ENCODE results near the gene UNC119. TPM values are rescaled to one million over a fixed set of nuclear protein-coding genes. Genes with fewer than 3 reads are reported as not detected.

UNC119 gene
- total RNA-seq, 4 donors from 2014 or later = 17.5 to 28.7 (median 20.3) TPM

DNA sequence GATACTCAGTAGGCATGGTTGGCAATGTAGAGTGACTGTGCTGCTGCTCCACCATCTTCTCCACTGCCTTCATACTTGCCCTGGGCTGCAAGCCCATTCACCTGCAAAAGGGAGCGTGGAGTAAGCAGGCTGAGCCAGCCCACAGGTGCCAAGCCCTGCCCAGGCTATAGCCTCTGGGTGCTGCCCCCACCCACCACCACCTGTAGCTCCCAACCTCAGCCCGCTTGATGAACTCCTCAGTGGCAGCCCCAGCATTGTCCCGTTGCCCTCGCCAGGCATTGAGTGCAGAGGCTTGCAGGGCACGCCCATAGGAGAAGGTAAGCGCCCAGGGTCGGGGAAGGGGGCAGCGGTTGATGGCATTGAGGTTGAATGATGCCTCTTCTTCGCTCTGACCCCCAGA is 21.1 kb upstream of the UNC119 start:
- no peak overlapping the region for H3K27ac ChIP-seq
- H3K9me3 ChIP-seq = no peaks in the 10 kb centered on the region
- H3K4me1 ChIP-seq = peaks cover 0 to 52% (median 17%) of the 10 kb centered on the region in 3 donors
- WGBS, 2 donors (ENCODE audit: low coverage in 1 of 2) = 100% methylated on average over 1 of the region's 9 CpGs; no CpG with 5 or more reads in 1 of the 2 donors
- TF ChIP-seq POLR2A (IDR thresholded peaks at IDR 0.05) (no peak), POLR2AphosphoS5 (IDR thresholded peaks at IDR 0.05) (no peak), EP300 (IDR thresholded peaks at IDR 0.05) (no peak)
- H3K27me3 ChIP-seq = no peaks in the 10 kb centered on the region
- no peak for ATAC-seq
- peaks cover 0 to 5% of the 10 kb centered on the region in 2 donors for H3K36me3 ChIP-seq
- H3K4me3 ChIP-seq = no peak overlapping the region

DNA sequence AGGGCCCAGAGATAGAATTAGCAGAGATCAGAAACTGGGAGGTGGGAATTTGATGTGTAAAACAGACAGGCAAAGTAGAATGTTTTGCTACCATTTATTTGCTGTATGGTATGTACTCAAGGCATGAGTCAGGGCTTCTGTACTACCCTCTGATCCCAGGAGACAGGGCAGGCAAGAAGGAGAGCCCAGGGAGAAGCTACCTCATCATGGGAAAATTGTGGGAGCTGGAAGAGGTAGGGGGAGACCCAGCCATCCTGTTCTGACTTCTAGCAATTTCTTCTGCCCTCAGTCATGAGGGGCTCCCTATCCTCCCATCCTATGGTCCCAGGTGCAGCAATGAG is 20.6 kb upstream of the UNC119 start:
- ATAC-seq = no peak
- Histone ChIP-seq H3K27me3 (no peaks in the 10 kb centered on the region), H3K9me3 (no peaks in the 10 kb centered on the region), H3K4me1 (peaks cover 0 to 56% (median 17%) of the 10 kb centered on the region in 3 donors), H3K36me3 (peaks cover 0 to 5% of the 10 kb centered on the region in 2 donors), H3K27ac (no peak overlapping the region), H3K4me3 (no peak overlapping the region)
- TF ChIP-seq EP300 (IDR thresholded peaks at IDR 0.05) = no peak
- TF ChIP-seq POLR2AphosphoS5 (IDR thresholded peaks at IDR 0.05) = no peak
- TF ChIP-seq, protein P1, sequence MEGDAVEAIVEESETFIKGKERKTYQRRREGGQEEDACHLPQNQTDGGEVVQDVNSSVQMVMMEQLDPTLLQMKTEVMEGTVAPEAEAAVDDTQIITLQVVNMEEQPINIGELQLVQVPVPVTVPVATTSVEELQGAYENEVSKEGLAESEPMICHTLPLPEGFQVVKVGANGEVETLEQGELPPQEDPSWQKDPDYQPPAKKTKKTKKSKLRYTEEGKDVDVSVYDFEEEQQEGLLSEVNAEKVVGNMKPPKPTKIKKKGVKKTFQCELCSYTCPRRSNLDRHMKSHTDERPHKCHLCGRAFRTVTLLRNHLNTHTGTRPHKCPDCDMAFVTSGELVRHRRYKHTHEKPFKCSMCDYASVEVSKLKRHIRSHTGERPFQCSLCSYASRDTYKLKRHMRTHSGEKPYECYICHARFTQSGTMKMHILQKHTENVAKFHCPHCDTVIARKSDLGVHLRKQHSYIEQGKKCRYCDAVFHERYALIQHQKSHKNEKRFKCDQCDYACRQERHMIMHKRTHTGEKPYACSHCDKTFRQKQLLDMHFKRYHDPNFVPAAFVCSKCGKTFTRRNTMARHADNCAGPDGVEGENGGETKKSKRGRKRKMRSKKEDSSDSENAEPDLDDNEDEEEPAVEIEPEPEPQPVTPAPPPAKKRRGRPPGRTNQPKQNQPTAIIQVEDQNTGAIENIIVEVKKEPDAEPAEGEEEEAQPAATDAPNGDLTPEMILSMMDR (IDR thresholded peaks at IDR 0.05) = no peak
- TF ChIP-seq POLR2A (IDR thresholded peaks at IDR 0.05) = no peak

DNA sequence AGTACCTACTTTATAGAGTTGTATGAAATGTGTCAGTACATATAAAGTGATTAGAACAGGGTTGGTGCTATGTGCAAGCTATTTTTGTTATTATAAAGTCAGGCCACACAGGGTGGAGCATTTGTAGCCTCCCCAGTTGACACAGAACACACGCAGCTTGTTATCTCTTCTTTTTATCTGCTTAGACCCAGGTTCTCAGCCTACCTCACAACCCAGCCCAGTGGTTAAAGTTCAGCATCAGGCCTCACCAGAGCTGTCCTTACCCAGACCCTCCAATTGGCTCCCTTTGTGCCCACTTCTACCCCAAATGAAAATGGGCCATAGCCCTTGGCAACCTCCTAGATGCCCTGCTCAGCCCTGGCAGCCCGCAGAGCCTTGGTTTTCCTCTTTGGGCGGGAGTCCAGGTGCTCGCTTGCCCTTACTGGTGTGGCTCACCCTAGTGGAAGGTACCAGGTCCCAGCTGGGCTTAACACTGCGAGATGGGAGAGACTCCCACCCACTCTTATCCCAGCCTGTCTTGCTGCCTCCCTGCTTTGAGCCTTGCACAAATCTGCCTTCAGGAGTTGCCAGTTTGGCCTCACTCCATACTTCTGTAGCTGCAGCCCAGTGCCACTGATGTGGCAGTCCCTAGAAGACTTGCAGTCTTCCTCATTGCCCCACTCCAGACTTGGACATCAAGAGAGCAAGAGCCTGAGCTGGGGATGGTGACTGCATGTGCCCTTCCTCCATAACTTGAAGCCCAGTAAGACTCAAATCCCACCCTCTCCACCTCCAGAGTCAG is 20.0 kb upstream of the UNC119 start:
- TF ChIP-seq EP300 (IDR thresholded peaks at IDR 0.05) (no peak), POLR2A (IDR thresholded peaks at IDR 0.05) (no peak), POLR2AphosphoS5 (IDR thresholded peaks at IDR 0.05) (no peak)
- TF ChIP-seq, protein P1 (IDR thresholded peaks at IDR 0.05) = no peak
- Histone ChIP-seq H3K4me1 (peaks cover 0 to 59% (median 17%) of the 10 kb centered on the region in 3 donors), H3K27me3 (no peaks in the 10 kb centered on the region), H3K4me3 (peak overlapping the region; percentile 74 to 94), H3K27ac (peak overlapping the region; percentile 81 to 88 (median 85)), H3K9me3 (no peaks in the 10 kb centered on the region), H3K36me3 (peaks cover 0 to 10% of the 10 kb centered on the region in 2 donors)
- WGBS, 2 donors (ENCODE audit: low coverage in 1 of 2) = 43 to 71% methylated on average over 1 to 4 of the region's 5 CpGs
- no peak for ATAC-seq

DNA sequence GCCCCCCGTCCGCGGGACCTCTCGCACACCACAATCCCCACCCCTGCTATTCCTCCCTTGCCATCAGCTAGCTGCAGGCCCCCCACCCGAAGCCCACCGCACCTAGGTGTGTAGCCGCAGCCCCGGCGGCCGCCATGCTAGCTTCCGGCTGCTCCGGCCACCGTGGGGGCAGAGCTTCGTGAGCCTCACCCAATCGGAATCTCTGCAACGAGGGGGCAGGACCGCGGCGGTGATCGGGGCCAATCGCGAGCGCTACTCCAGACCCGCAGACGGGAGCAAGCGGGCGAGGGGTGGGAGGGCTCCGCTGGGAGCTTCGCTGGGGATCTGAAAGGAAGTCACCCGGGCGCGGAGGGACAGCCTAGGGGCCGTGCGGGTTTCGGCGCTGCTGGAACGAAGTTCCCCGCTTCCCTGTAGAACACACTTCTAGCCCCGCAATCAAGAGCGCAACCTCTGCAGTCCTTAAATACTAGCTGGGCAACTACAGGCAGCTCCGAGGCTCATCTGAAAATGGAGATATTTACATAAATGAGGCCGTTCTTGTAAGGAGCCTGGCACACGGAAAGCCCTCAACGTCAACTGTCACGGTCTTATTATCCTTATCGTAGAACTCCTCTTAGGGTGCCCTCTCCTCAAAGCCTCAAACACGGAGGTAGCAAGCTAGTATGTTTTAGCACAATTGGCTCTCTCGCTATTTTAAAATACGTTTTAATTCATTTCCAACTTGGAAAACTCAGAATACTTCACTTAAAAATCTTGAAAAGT is 19.1 kb upstream of the UNC119 start, which contains the start of gene PIGS:
TSS of gene PIGS (minus strand) at position 164 of the 762 bp plus-strand sequence. CDS start at position 136, 28 bp downstream.
- WGBS, 2 donors (ENCODE audit: low coverage in 1 of 2) = 0 to 3% methylated on average over 8 to 9 of the region's 49 CpGs
- TF ChIP-seq EP300 (IDR thresholded peaks at IDR 0.05) (no peak), POLR2AphosphoS5 (IDR thresholded peaks at IDR 0.05) (peak; percentile 75), POLR2A (IDR thresholded peaks at IDR 0.05) (peak; percentile 72 to 76)
- TF ChIP-seq, protein P1 (IDR thresholded peaks at IDR 0.05) = peak in 2 of 4 experiments; percentile 7 to 14
- H3K4me3 ChIP-seq = peak within 1 kb of the TSS; percentile 74 to 94
- H3K36me3 ChIP-seq = peaks cover 0 to 17% of the 10 kb centered on the region in 2 donors
- no peaks in the 10 kb centered on the region for H3K9me3 ChIP-seq
- ATAC-seq = peak; percentile 99
- H3K27me3 ChIP-seq = no peaks in the 10 kb centered on the region
- peaks cover 0 to 51% (median 12%) of the 10 kb centered on the region in 3 donors for H3K4me1 ChIP-seq
- H3K27ac ChIP-seq = peak within 1 kb of the TSS; percentile 81 to 88 (median 85)

DNA sequence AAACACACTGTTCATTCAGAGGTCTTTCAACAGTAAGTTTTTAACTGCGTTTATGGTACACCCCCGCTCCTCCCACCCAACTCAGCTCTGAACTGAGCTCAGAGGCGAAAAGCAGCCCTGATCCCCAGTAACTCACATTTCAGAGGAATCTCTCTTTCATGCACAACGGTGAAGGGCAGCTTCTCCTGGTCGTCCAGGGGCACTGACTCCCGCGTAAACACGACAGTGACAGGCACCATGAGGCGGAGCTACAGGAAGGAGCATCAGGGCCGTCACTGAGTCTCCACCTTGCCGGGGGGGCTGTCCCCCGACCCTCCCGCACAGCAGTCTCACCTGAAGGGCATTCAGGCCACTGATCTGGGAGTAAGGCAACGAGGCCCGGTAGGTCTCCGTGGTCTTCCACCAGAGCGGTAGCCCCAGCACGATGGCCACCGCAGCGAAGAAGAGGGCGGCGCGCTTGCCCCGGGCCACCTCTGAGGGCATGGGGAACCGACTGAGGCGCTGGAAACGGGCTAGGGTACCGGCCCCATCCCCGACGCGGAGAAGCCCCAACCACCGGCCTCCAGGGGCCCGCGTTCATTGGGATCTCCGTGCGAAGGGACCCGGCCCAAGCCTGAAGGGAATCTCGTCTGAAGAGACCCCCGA is 18.4 kb upstream of the UNC119 start:
- no peak for TF ChIP-seq POLR2A (IDR thresholded peaks at IDR 0.05)
- TF ChIP-seq, protein P1 (IDR thresholded peaks at IDR 0.05) = no peak
- Histone ChIP-seq H3K9me3 (no peaks in the 10 kb centered on the region), H3K4me1 (peaks cover 0 to 47% (median 10%) of the 10 kb centered on the region in 3 donors), H3K4me3 (peak overlapping the region; percentile 74 to 94), H3K36me3 (peaks cover 0 to 18% of the 10 kb centered on the region in 2 donors), H3K27ac (peak overlapping the region; percentile 65 to 88 (median 85)), H3K27me3 (no peaks in the 10 kb centered on the region)
- WGBS, 2 donors (ENCODE audit: low coverage in 1 of 2) = 0 to 6% methylated on average over 2 to 3 of the region's 39 CpGs
- peak; percentile 5 for ATAC-seq
